ENCODE measurements around the gene MFAP3L.

The MFAP3L gene

GRCh38 chr4:169984173-169984572 is 42.0 kb downstream of the MFAP3L start:
- H3K27me3 ChIP-seq (ENCODE audit: control insufficient read depth, insufficient read depth, low read length): no peaks in the 10 kb centered on the region
- no peak overlapping the region for H3K4me3 ChIP-seq (ENCODE audit: low read depth, low read length)
- H3K36me3 ChIP-seq (ENCODE audit: control insufficient read depth, insufficient read depth, low read length): no peaks in the 10 kb centered on the region
- peaks cover 6% of the 10 kb centered on the region for H3K4me1 ChIP-seq (ENCODE audit: control insufficient read depth, insufficient read depth, low read length)
- H3K9me3 ChIP-seq (ENCODE audit: control insufficient read depth, insufficient read depth, low read length): no peaks in the 10 kb centered on the region
- no peak overlapping the region for H3K9ac ChIP-seq (ENCODE audit: low read depth, low read length)

- H3K4me1 ChIP-seq (ENCODE audit: control insufficient read depth, insufficient read depth, low read length): peaks cover 8% of the 10 kb centered on the region
- no peak overlapping the region for H3K9ac ChIP-seq (ENCODE audit: low read depth, low read length)
- no peak overlapping the region for H3K4me3 ChIP-seq (ENCODE audit: low read depth, low read length)
- H3K36me3 ChIP-seq (ENCODE audit: control insufficient read depth, insufficient read depth, low read length): no peaks in the 10 kb centered on the region
- no peaks in the 10 kb centered on the region for H3K27me3 ChIP-seq (ENCODE audit: control insufficient read depth, insufficient read depth, low read length)
- no peaks in the 10 kb centered on the region for H3K9me3 ChIP-seq (ENCODE audit: control insufficient read depth, insufficient read depth, low read length)
Observed at GRCh38 chr4:169976951-169977350, 49.2 kb downstream of the MFAP3L start.

GRCh38 chr4:169975838-169976796 is 50.1 kb downstream of the MFAP3L start:
- Histone ChIP-seq H3K4me1 (ENCODE audit: control insufficient read depth, insufficient read depth, low read length) (peaks cover 8% of the 10 kb centered on the region), H3K27me3 (ENCODE audit: control insufficient read depth, insufficient read depth, low read length) (no peaks in the 10 kb centered on the region), H3K36me3 (ENCODE audit: control insufficient read depth, insufficient read depth, low read length) (no peaks in the 10 kb centered on the region), H3K9ac (ENCODE audit: low read depth, low read length) (no peak overlapping the region), H3K9me3 (ENCODE audit: control insufficient read depth, insufficient read depth, low read length) (no peaks in the 10 kb centered on the region), H3K4me3 (ENCODE audit: low read depth, low read length) (no peak overlapping the region)

- H3K9ac ChIP-seq (ENCODE audit: low read depth, low read length): no peak overlapping the region
- no peaks in the 10 kb centered on the region for H3K36me3 ChIP-seq (ENCODE audit: control insufficient read depth, insufficient read depth, low read length)
- no peaks in the 10 kb centered on the region for H3K27me3 ChIP-seq (ENCODE audit: control insufficient read depth, insufficient read depth, low read length)
- H3K9me3 ChIP-seq (ENCODE audit: control insufficient read depth, insufficient read depth, low read length): no peaks in the 10 kb centered on the region
- peaks cover 8% of the 10 kb centered on the region for H3K4me1 ChIP-seq (ENCODE audit: control insufficient read depth, insufficient read depth, low read length)
- H3K4me3 ChIP-seq (ENCODE audit: low read depth, low read length): no peak overlapping the region
Observed at GRCh38 chr4:169975131-169975837, 50.9 kb downstream of the MFAP3L start.

- no peaks in the 10 kb centered on the region for H3K27me3 ChIP-seq (ENCODE audit: control insufficient read depth, insufficient read depth, low read length)
- no peak overlapping the region for H3K4me3 ChIP-seq (ENCODE audit: low read depth, low read length)
- H3K9me3 ChIP-seq (ENCODE audit: control insufficient read depth, insufficient read depth, low read length): no peaks in the 10 kb centered on the region
- no peak overlapping the region for H3K9ac ChIP-seq (ENCODE audit: low read depth, low read length)
- peaks cover 8% of the 10 kb centered on the region for H3K4me1 ChIP-seq (ENCODE audit: control insufficient read depth, insufficient read depth, low read length)
- H3K36me3 ChIP-seq (ENCODE audit: control insufficient read depth, insufficient read depth, low read length): no peaks in the 10 kb centered on the region
Observed at GRCh38 chr4:169971456-169972015, 54.7 kb downstream of the MFAP3L start.

GRCh38 chr4:169968999-169969398 is 57.2 kb downstream of the MFAP3L start:
- H3K4me1 ChIP-seq (ENCODE audit: control insufficient read depth, insufficient read depth, low read length): peaks cover 2% of the 10 kb centered on the region
- no peaks in the 10 kb centered on the region for H3K9me3 ChIP-seq (ENCODE audit: control insufficient read depth, insufficient read depth, low read length)
- no peaks in the 10 kb centered on the region for H3K36me3 ChIP-seq (ENCODE audit: control insufficient read depth, insufficient read depth, low read length)
- H3K9ac ChIP-seq (ENCODE audit: low read depth, low read length): no peak overlapping the region
- no peaks in the 10 kb centered on the region for H3K27me3 ChIP-seq (ENCODE audit: control insufficient read depth, insufficient read depth, low read length)
- H3K4me3 ChIP-seq (ENCODE audit: low read depth, low read length): no peak overlapping the region

- H3K4me1 ChIP-seq (ENCODE audit: control insufficient read depth, insufficient read depth, low read length): no peaks in the 10 kb centered on the region
- H3K9ac ChIP-seq (ENCODE audit: low read depth, low read length): no peak overlapping the region
- no peaks in the 10 kb centered on the region for H3K36me3 ChIP-seq (ENCODE audit: control insufficient read depth, insufficient read depth, low read length)
- H3K9me3 ChIP-seq (ENCODE audit: control insufficient read depth, insufficient read depth, low read length): no peaks in the 10 kb centered on the region
- no peaks in the 10 kb centered on the region for H3K27me3 ChIP-seq (ENCODE audit: control insufficient read depth, insufficient read depth, low read length)
- H3K4me3 ChIP-seq (ENCODE audit: low read depth, low read length): no peak overlapping the region
Observed at GRCh38 chr4:169963998-169964397, 62.2 kb downstream of the MFAP3L start.

GRCh38 chr4:169959254-169959653 is 66.9 kb downstream of the MFAP3L start:
- Histone ChIP-seq H3K36me3 (ENCODE audit: control insufficient read depth, insufficient read depth, low read length) (no peaks in the 10 kb centered on the region), H3K9me3 (ENCODE audit: control insufficient read depth, insufficient read depth, low read length) (no peaks in the 10 kb centered on the region)

GRCh38 chr4:169958629-169959028 is 67.6 kb downstream of the MFAP3L start:
- no peaks in the 10 kb centered on the region for H3K9me3 ChIP-seq (ENCODE audit: control insufficient read depth, insufficient read depth, low read length)
- peaks cover 6% of the 10 kb centered on the region for H3K4me1 ChIP-seq (ENCODE audit: control insufficient read depth, insufficient read depth, low read length)
- no peaks in the 10 kb centered on the region for H3K27me3 ChIP-seq (ENCODE audit: control insufficient read depth, insufficient read depth, low read length)
- no peaks in the 10 kb centered on the region for H3K36me3 ChIP-seq (ENCODE audit: control insufficient read depth, insufficient read depth, low read length)
- no peak overlapping the region for H3K4me3 ChIP-seq (ENCODE audit: low read depth, low read length)
- no peak overlapping the region for H3K9ac ChIP-seq (ENCODE audit: low read depth, low read length)

More at GRCh38 chr4:169959254-169959653, 66.9 kb downstream of the MFAP3L start:
- Histone ChIP-seq H3K4me3 (ENCODE audit: low read depth, low read length) (no peak overlapping the region), H3K9ac (ENCODE audit: low read depth, low read length) (no peak overlapping the region), H3K4me1 (ENCODE audit: control insufficient read depth, insufficient read depth, low read length) (peaks cover 6% of the 10 kb centered on the region), H3K27me3 (ENCODE audit: control insufficient read depth, insufficient read depth, low read length) (no peaks in the 10 kb centered on the region)

GRCh38 chr4:169957785-169958184 is 68.4 kb downstream of the MFAP3L start:
- H3K4me3 ChIP-seq (ENCODE audit: low read depth, low read length): no peak overlapping the region
- no peaks in the 10 kb centered on the region for H3K27me3 ChIP-seq (ENCODE audit: control insufficient read depth, insufficient read depth, low read length)
- H3K36me3 ChIP-seq (ENCODE audit: control insufficient read depth, insufficient read depth, low read length): no peaks in the 10 kb centered on the region
- H3K4me1 ChIP-seq (ENCODE audit: control insufficient read depth, insufficient read depth, low read length): peaks cover 6% of the 10 kb centered on the region
- no peak overlapping the region for H3K9ac ChIP-seq (ENCODE audit: low read depth, low read length)
- H3K9me3 ChIP-seq (ENCODE audit: control insufficient read depth, insufficient read depth, low read length): no peaks in the 10 kb centered on the region

- no peaks in the 10 kb centered on the region for H3K9me3 ChIP-seq (ENCODE audit: control insufficient read depth, insufficient read depth, low read length)
- no peak overlapping the region for H3K4me3 ChIP-seq (ENCODE audit: low read depth, low read length)
- no peaks in the 10 kb centered on the region for H3K27me3 ChIP-seq (ENCODE audit: control insufficient read depth, insufficient read depth, low read length)
- H3K36me3 ChIP-seq (ENCODE audit: control insufficient read depth, insufficient read depth, low read length): no peaks in the 10 kb centered on the region
- no peak overlapping the region for H3K9ac ChIP-seq (ENCODE audit: low read depth, low read length)
- H3K4me1 ChIP-seq (ENCODE audit: control insufficient read depth, insufficient read depth, low read length): peaks cover 6% of the 10 kb centered on the region
Observed at GRCh38 chr4:169956091-169956843, 69.9 kb downstream of the MFAP3L start.

All from iPS-15b (cell line).